ENCODE results near the gene ACYP2. TPM values are rescaled to one million over a fixed set of nuclear protein-coding genes. Genes with fewer than 3 reads are reported as not detected.
"Not testable (repeated sequence)": the region's sequence is repeated elsewhere in the genome, so short reads cannot be mapped to it uniquely, and the experiment has no call there.

Gene ACYP2
- total RNA-seq, 1 donor from 2014 or later: 7.0 TPM

GRCh38 chr2:54122939-54123338 lies 7.5 kb downstream of the ACYP2 start:
- H3K27ac Mint-ChIP-seq (ENCODE audit: unreplicated experiment): no peak overlapping the region

DNA sequence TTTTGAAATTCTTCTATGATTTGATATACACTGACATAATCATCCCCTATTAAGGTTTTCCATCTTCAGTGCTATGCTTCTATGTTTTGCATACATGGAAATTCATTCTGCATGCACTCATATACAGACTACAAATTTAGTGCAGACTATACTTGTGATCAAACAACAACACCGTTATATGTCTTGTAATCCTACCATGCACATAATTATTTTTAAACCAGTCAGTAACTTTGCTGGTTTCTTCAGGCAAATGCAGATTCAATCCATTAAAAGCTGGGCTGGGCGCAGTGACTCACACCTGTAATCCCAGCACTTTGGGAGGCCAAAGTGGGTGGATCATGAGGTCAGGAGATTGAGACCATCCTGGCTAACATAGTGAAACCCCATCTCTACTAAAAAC lies 11.8 kb downstream of the ACYP2 start:
- not testable (repeated sequence) for H3K4me3 Mint-ChIP-seq (ENCODE audit: unreplicated experiment); H3K27ac Mint-ChIP-seq (ENCODE audit: unreplicated experiment); DNase-seq (ENCODE audit: low spot score); H3K9me3 Mint-ChIP-seq (ENCODE audit: unreplicated experiment); H3K27me3 Mint-ChIP-seq (ENCODE audit: unreplicated experiment); H3K36me3 Mint-ChIP-seq (ENCODE audit: low read depth, unreplicated experiment); H3K4me1 Mint-ChIP-seq (ENCODE audit: unreplicated experiment)

More at GRCh38 chr2:54122939-54123338, 7.5 kb downstream of the ACYP2 start:
- TF ChIP-seq, protein P1, sequence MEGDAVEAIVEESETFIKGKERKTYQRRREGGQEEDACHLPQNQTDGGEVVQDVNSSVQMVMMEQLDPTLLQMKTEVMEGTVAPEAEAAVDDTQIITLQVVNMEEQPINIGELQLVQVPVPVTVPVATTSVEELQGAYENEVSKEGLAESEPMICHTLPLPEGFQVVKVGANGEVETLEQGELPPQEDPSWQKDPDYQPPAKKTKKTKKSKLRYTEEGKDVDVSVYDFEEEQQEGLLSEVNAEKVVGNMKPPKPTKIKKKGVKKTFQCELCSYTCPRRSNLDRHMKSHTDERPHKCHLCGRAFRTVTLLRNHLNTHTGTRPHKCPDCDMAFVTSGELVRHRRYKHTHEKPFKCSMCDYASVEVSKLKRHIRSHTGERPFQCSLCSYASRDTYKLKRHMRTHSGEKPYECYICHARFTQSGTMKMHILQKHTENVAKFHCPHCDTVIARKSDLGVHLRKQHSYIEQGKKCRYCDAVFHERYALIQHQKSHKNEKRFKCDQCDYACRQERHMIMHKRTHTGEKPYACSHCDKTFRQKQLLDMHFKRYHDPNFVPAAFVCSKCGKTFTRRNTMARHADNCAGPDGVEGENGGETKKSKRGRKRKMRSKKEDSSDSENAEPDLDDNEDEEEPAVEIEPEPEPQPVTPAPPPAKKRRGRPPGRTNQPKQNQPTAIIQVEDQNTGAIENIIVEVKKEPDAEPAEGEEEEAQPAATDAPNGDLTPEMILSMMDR (IDR thresholded peaks at IDR 0.05; ENCODE audit: unreplicated experiment): no peak
- no peak for DNase-seq (ENCODE audit: low spot score)
- H3K9me3 Mint-ChIP-seq (ENCODE audit: unreplicated experiment): no peaks in the 10 kb centered on the region
- H3K4me1 Mint-ChIP-seq (ENCODE audit: unreplicated experiment): no peaks in the 10 kb centered on the region
- H3K27me3 Mint-ChIP-seq (ENCODE audit: unreplicated experiment): peaks cover 1% of the 10 kb centered on the region
- no peak overlapping the region for H3K4me3 Mint-ChIP-seq (ENCODE audit: unreplicated experiment)
- peaks cover 13% of the 10 kb centered on the region for H3K36me3 Mint-ChIP-seq (ENCODE audit: low read depth, unreplicated experiment)

DNA sequence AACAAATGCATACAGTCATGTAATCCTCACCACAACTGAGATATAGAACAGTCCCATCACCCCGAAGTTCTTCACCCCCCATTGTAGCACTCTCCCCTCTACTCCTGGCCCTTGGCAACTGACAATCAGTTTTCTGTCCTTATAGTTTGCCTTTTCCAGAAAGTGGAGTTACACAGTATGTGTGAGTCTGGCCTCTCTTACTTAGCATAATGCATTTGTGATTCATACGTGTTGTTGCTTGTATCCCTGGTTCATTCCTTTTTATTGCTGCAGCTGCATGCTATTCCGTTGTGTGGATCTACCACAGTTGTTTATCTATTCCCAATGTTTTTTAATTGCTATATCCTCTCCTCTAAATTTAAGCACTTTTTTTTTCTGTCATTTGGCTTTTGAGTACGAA lies 17.6 kb downstream of the ACYP2 start:
- Mint-ChIP-seq H3K4me1 (ENCODE audit: unreplicated experiment) (no peaks in the 10 kb centered on the region), H3K36me3 (ENCODE audit: low read depth, unreplicated experiment) (peaks cover 3% of the 10 kb centered on the region), H3K9me3 (ENCODE audit: unreplicated experiment) (no peaks in the 10 kb centered on the region), H3K27me3 (ENCODE audit: unreplicated experiment) (no peaks in the 10 kb centered on the region), H3K27ac (ENCODE audit: unreplicated experiment) (no peak overlapping the region), H3K4me3 (ENCODE audit: unreplicated experiment) (no peak overlapping the region)
- TF ChIP-seq, protein P1 (IDR thresholded peaks at IDR 0.05; ENCODE audit: unreplicated experiment): no peak
- DNase-seq (ENCODE audit: low spot score): no peak

GRCh38 chr2:54139210-54139609 lies 23.8 kb downstream of the ACYP2 start:
- DNase-seq (ENCODE audit: low spot score): no peak
- Mint-ChIP-seq H3K27me3 (ENCODE audit: unreplicated experiment) (no peaks in the 10 kb centered on the region), H3K4me1 (ENCODE audit: unreplicated experiment) (no peaks in the 10 kb centered on the region), H3K9me3 (ENCODE audit: unreplicated experiment) (no peaks in the 10 kb centered on the region), H3K27ac (ENCODE audit: unreplicated experiment) (no peak overlapping the region), H3K36me3 (ENCODE audit: low read depth, unreplicated experiment) (peaks cover 3% of the 10 kb centered on the region), H3K4me3 (ENCODE audit: unreplicated experiment) (no peak overlapping the region)
- TF ChIP-seq, protein P1 (IDR thresholded peaks at IDR 0.05; ENCODE audit: unreplicated experiment): no peak

- Mint-ChIP-seq H3K27ac (ENCODE audit: unreplicated experiment) (no peak overlapping the region), H3K9me3 (ENCODE audit: unreplicated experiment) (no peaks in the 10 kb centered on the region), H3K27me3 (ENCODE audit: unreplicated experiment) (no peaks in the 10 kb centered on the region), H3K4me1 (ENCODE audit: unreplicated experiment) (no peaks in the 10 kb centered on the region), H3K36me3 (ENCODE audit: low read depth, unreplicated experiment) (no peaks in the 10 kb centered on the region), H3K4me3 (ENCODE audit: unreplicated experiment) (no peak overlapping the region)
- TF ChIP-seq, protein P1 (IDR thresholded peaks at IDR 0.05; ENCODE audit: unreplicated experiment): no peak
- no peak for DNase-seq (ENCODE audit: low spot score)
Observed at GRCh38 chr2:54143780-54144179, 28.4 kb downstream of the ACYP2 start.

DNA sequence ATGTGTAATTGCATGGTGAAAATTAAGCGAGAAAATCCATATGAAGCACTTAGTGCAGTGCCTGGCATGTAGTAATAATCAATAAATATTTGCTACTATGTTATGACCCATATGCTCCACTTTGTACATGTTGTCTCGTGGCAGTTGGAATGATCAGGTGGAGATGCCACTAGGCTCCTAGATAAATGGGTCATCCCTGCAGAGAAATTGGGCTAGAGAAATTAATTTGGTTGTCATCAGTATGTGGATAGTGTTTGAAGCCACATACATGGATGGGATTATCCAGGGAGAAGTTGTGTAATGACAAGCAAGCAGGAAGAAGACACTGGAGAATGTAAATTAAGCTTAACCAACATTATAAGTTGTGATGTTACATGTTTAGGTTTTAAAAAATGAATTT lies 33.0 kb downstream of the ACYP2 start:
- Mint-ChIP-seq H3K4me1 (ENCODE audit: unreplicated experiment) (no peaks in the 10 kb centered on the region), H3K36me3 (ENCODE audit: low read depth, unreplicated experiment) (no peaks in the 10 kb centered on the region)

More for the DNA sequence above, 33.0 kb downstream of the ACYP2 start:
- no peak overlapping the region for H3K27ac Mint-ChIP-seq (ENCODE audit: unreplicated experiment)
- TF ChIP-seq, protein P1 (IDR thresholded peaks at IDR 0.05; ENCODE audit: unreplicated experiment): no peak
- no peaks in the 10 kb centered on the region for H3K27me3 Mint-ChIP-seq (ENCODE audit: unreplicated experiment)
- DNase-seq (ENCODE audit: low spot score): no peak
- no peak overlapping the region for H3K4me3 Mint-ChIP-seq (ENCODE audit: unreplicated experiment)
- no peaks in the 10 kb centered on the region for H3K9me3 Mint-ChIP-seq (ENCODE audit: unreplicated experiment)

Data from endothelial cell (in vitro differentiated cells).